ENCODE measurements around the gene PHF10. TPM values are rescaled to one million over a fixed set of nuclear protein-coding genes. Genes with fewer than 3 reads are reported as not detected.
"Not testable (repeated sequence)": the region's sequence is repeated elsewhere in the genome, so short reads cannot be mapped to it uniquely, and the experiment has no call there.

The PHF10 gene
- polyA plus RNA-seq, 1 of the 3 experiments (the other 2 are of a cell fraction): 23.5 TPM

DNA sequence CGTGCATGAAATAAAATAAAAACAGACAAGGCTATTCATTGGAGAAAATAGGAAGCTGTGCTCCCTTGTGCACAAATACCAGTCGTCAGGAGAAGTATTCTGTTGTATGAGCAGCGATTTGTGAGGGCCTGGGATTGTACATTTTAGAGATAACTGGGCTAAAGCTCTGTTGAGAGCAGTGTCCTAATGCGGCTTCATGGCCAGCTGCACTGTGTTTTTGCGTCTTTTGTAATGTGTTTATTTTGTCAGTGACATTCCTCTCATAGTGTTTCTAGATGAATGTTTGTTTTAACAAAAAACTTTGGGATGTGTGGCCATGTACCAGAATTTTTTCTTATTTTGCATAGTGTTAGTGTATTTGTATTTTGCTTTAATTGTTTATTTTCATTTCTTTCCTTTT is 41.9 kb upstream of the PHF10 start:
- no peak for DNase-seq
- POLR2A ChIA-PET: interaction anchor here (0.6 kb wide), 1 partner anchor 768 kb away, joined by 3 read pairs; no protein-coding TSS in a partner anchor
- no peak overlapping the region for H3K9ac ChIP-seq
- H2AFZ ChIP-seq (ENCODE audit: low read depth): no peak overlapping the region
- CTCF ChIA-PET: interaction anchor here (1.2 kb wide), 1 partner anchor 9 kb away, joined by 3 read pairs; no protein-coding TSS in a partner anchor
- no peaks in the 10 kb centered on the region for H3K9me3 ChIP-seq
- no peaks in the 10 kb centered on the region for H3K79me2 ChIP-seq (ENCODE audit: insufficient read depth)
- no peaks in the 10 kb centered on the region for H3K27me3 ChIP-seq (ENCODE audit: insufficient read depth)
- no peak overlapping the region for H3K4me3 ChIP-seq (ENCODE audit: low read depth in 2 of 2, low read length in 1 of 2)
- no peak overlapping the region for H3K4me2 ChIP-seq
- no peak for TF ChIP-seq TEAD4 (IDR thresholded peaks at IDR 0.05; ENCODE audit: borderline replicate concordance, insufficient read depth)
- TF ChIP-seq, protein P1, sequence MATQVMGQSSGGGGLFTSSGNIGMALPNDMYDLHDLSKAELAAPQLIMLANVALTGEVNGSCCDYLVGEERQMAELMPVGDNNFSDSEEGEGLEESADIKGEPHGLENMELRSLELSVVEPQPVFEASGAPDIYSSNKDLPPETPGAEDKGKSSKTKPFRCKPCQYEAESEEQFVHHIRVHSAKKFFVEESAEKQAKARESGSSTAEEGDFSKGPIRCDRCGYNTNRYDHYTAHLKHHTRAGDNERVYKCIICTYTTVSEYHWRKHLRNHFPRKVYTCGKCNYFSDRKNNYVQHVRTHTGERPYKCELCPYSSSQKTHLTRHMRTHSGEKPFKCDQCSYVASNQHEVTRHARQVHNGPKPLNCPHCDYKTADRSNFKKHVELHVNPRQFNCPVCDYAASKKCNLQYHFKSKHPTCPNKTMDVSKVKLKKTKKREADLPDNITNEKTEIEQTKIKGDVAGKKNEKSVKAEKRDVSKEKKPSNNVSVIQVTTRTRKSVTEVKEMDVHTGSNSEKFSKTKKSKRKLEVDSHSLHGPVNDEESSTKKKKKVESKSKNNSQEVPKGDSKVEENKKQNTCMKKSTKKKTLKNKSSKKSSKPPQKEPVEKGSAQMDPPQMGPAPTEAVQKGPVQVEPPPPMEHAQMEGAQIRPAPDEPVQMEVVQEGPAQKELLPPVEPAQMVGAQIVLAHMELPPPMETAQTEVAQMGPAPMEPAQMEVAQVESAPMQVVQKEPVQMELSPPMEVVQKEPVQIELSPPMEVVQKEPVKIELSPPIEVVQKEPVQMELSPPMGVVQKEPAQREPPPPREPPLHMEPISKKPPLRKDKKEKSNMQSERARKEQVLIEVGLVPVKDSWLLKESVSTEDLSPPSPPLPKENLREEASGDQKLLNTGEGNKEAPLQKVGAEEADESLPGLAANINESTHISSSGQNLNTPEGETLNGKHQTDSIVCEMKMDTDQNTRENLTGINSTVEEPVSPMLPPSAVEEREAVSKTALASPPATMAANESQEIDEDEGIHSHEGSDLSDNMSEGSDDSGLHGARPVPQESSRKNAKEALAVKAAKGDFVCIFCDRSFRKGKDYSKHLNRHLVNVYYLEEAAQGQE (IDR thresholded peaks at IDR 0.05; ENCODE audit: low read depth, low read length): no peak
- TF ChIP-seq RAD21 (IDR thresholded peaks at IDR 0.05; ENCODE audit: low read length): no peak
- TF ChIP-seq RFX5 (IDR thresholded peaks at IDR 0.05; ENCODE audit: low read length): no peak
- no peak for TF ChIP-seq SIN3A (IDR thresholded peaks at IDR 0.05; ENCODE audit: borderline replicate concordance, low read depth, low read length)
- TF ChIP-seq POLR2AphosphoS5 (IDR thresholded peaks at IDR 0.05; ENCODE audit: low read depth, low read length): no peak
- TF ChIP-seq FOXJ3 (CRISPR knock-in tag; IDR thresholded peaks at IDR 0.05): no peak
- TF ChIP-seq GATA2 (CRISPR knock-in tag; IDR thresholded peaks at IDR 0.05): no peak
- TF ChIP-seq RCOR1 (IDR thresholded peaks at IDR 0.05; ENCODE audit: low read length): no peak
- TF ChIP-seq, protein P2, sequence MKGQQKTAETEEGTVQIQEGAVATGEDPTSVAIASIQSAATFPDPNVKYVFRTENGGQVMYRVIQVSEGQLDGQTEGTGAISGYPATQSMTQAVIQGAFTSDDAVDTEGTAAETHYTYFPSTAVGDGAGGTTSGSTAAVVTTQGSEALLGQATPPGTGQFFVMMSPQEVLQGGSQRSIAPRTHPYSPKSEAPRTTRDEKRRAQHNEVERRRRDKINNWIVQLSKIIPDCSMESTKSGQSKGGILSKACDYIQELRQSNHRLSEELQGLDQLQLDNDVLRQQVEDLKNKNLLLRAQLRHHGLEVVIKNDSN (IDR thresholded peaks at IDR 0.05; ENCODE audit: borderline replicate concordance, low read depth): no peak
- TF ChIP-seq RXRA (IDR thresholded peaks at IDR 0.05; ENCODE audit: borderline replicate concordance, low read depth): no peak
- TF ChIP-seq, protein P3, sequence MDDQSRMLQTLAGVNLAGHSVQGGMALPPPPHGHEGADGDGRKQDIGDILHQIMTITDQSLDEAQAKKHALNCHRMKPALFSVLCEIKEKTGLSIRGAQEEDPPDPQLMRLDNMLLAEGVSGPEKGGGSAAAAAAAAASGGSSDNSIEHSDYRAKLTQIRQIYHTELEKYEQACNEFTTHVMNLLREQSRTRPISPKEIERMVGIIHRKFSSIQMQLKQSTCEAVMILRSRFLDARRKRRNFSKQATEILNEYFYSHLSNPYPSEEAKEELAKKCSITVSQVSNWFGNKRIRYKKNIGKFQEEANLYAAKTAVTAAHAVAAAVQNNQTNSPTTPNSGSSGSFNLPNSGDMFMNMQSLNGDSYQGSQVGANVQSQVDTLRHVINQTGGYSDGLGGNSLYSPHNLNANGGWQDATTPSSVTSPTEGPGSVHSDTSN (IDR thresholded peaks at IDR 0.05): no peak
- TF ChIP-seq EZH2phosphoT487 (IDR thresholded peaks at IDR 0.05; ENCODE audit: borderline replicate concordance, low read depth): no peak
- no peak for TF ChIP-seq MEF2A (IDR thresholded peaks at IDR 0.05; ENCODE audit: borderline replicate concordance, low read depth)
- no peak for TF ChIP-seq TCF12 (IDR thresholded peaks at IDR 0.05)
- TF ChIP-seq, protein P4, sequence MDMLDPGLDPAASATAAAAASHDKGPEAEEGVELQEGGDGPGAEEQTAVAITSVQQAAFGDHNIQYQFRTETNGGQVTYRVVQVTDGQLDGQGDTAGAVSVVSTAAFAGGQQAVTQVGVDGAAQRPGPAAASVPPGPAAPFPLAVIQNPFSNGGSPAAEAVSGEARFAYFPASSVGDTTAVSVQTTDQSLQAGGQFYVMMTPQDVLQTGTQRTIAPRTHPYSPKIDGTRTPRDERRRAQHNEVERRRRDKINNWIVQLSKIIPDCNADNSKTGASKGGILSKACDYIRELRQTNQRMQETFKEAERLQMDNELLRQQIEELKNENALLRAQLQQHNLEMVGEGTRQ (IDR thresholded peaks at IDR 0.05; ENCODE audit: borderline replicate concordance, low read depth, low read length): no peak
- no peak for TF ChIP-seq SMC3 (IDR thresholded peaks at IDR 0.05; ENCODE audit: low read depth, low read length)
- no peak for TF ChIP-seq CHD2 (IDR thresholded peaks at IDR 0.05; ENCODE audit: low read length, partially characterized antibody)
- no peaks in the 10 kb centered on the region for H3K9me2 ChIP-seq
- no peak overlapping the region for H3K27ac ChIP-seq (ENCODE audit: low read depth in 2 of 2, low read length in 1 of 2)
- no peaks in the 10 kb centered on the region for H3F3A ChIP-seq (replicated peaks; ENCODE audit: insufficient read depth)
- WGBS (ENCODE audit: low lambda C conversion rate): 96% methylated on average over 5 of the region's 5 CpGs
- peaks cover 46 to 50% of the 10 kb centered on the region in 2 experiments for H3K36me3 ChIP-seq (replicated peaks in 1 of 2; ENCODE audit: control insufficient read depth in 1 of 2, insufficient read depth in 2 of 2, low read length in 1 of 2)
- no peaks in the 10 kb centered on the region for H4K20me1 ChIP-seq (ENCODE audit: insufficient read depth)
- no peaks in the 10 kb centered on the region for H3K4me1 ChIP-seq (ENCODE audit: control insufficient read depth in 1 of 2, insufficient read depth in 2 of 2, low read depth in 1 of 2, low read length in 1 of 2)

DNA sequence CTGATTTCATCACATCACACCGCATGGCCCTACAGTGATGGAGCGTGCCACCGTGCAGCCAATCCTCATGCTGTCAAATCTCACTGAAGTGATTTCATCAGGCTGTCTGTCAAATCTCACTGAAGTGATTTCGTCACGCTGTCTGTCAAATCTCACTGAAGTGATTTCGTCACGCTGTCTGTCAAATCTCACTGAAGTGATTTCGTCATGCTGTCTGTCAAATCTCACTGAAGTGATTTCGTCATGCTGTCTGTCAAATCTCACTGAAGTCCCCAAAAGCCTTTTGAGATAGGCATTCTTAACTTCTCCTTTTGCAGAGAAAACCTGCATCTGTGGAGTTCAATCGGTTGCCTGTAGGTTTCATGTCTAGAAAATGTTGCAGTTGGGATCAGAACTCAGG is 41.5 kb upstream of the PHF10 start:
- not testable (repeated sequence) for H3K4me2 ChIP-seq; DNase-seq; H3K27me3 ChIP-seq (ENCODE audit: insufficient read depth); H3K9me2 ChIP-seq; H3K9ac ChIP-seq; H3K4me3 ChIP-seq (ENCODE audit: low read depth in 2 of 2, low read length in 1 of 2); H3K4me1 ChIP-seq (ENCODE audit: control insufficient read depth in 1 of 2, insufficient read depth in 2 of 2, low read depth in 1 of 2, low read length in 1 of 2); H4K20me1 ChIP-seq (ENCODE audit: insufficient read depth); H2AFZ ChIP-seq (ENCODE audit: low read depth); H3K27ac ChIP-seq (ENCODE audit: low read depth in 2 of 2, low read length in 1 of 2); H3K9me3 ChIP-seq; H3K79me2 ChIP-seq (ENCODE audit: insufficient read depth); H3F3A ChIP-seq (replicated peaks; ENCODE audit: insufficient read depth)
- 90% methylated on average over 10 of the region's 10 CpGs for WGBS (ENCODE audit: low lambda C conversion rate)
- H3K36me3 ChIP-seq (replicated peaks in 1 of 2; ENCODE audit: control insufficient read depth in 1 of 2, insufficient read depth in 2 of 2, low read length in 1 of 2): peaks cover 49 to 52% of the 10 kb centered on the region in 2 experiments
- CTCF ChIA-PET: interaction anchor here (1.0 to 1.2 kb wide), 3 partner anchors 9 to 66 kb away, joined by 3 to 4 read pairs (median 3); no protein-coding TSS in a partner anchor
- POLR2A ChIA-PET: interaction anchor here (0.6 kb wide), 1 partner anchor 767 kb away, joined by 3 read pairs; no protein-coding TSS in a partner anchor

All from SK-N-SH (cell line).